DMS114 treated with DMSO at 0.1 percent for 48 hours (cell line): ENCODE data around the gene PAK1IP1.
"Not testable (repeated sequence)": the region's sequence is repeated elsewhere in the genome, so short reads cannot be mapped to it uniquely, and the experiment has no call there.

Experiments used
- DNase-seq: peaks from one replicate; lab custom pipeline; 2025; ENCODE audit not compliant: unreplicated experiment; lab: John Stamatoyannopoulos, UW

PAK1IP1 gene

GRCh38 chr6:10740061-10740460 lies 45.3 kb downstream of the PAK1IP1 start:
- no peak for DNase-seq

- not testable (repeated sequence) for DNase-seq
Measured at GRCh38 chr6:10741643-10742042, 46.9 kb downstream of the PAK1IP1 start.

GRCh38 chr6:10742251-10742650 lies 47.5 kb downstream of the PAK1IP1 start:
- DNase-seq = no peak

GRCh38 chr6:10743515-10743914 lies 48.7 kb downstream of the PAK1IP1 start:
- no peak for DNase-seq

GRCh38 chr6:10745116-10745515 lies 50.3 kb downstream of the PAK1IP1 start:
- DNase-seq = no peak

GRCh38 chr6:10746915-10747250 lies 52.1 kb downstream of the PAK1IP1 start:
- peak; percentile 20 for DNase-seq

GRCh38 chr6:10747251-10747972 lies 52.6 kb downstream of the PAK1IP1 start, which contains the start of gene TMEM14B:
TSS of gene TMEM14B (plus strand) at chr6:10747805. CDS start at chr6:10749246, 1,441 bp downstream.
- DNase-seq = peak; percentile 98

- DNase-seq = no peak
Measured at GRCh38 chr6:10749734-10750133, 55.0 kb downstream of the PAK1IP1 start.

GRCh38 chr6:10750568-10750967 lies 55.8 kb downstream of the PAK1IP1 start:
- DNase-seq = not testable (repeated sequence)

- DNase-seq = not testable (repeated sequence)
Measured at GRCh38 chr6:10751757-10752156, 57.0 kb downstream of the PAK1IP1 start.

GRCh38 chr6:10756085-10756484 lies 61.3 kb downstream of the PAK1IP1 start:
- no peak for DNase-seq
